A549 treated with CORT108297 at 1 μM for 4 hours (cell line): ENCODE measurements around the gene MMP11. TPM values are rescaled to one million over a fixed set of nuclear protein-coding genes. Genes with fewer than 3 reads are reported as not detected.

Experiments
- total RNA-seq: library from RNA; stranded (reverse); fragments of 200-300 nt; extraction: Qiagen RNA extraction; gene quantifications from 5 replicates; pipeline ENCODE4 v1.2.3, GENCODE V29; 2022

The MMP11 gene
- 0.12 to 0.24 TPM (median 0.21 TPM) in 5 replicates for total RNA-seq

GRCh38 chr22:23772649-23773473, at the start of gene MMP11:
Gene MMP11 (plus strand): TSS chr22:23772849. CDS start chr22:23772871, 22 bp downstream.

DNA sequence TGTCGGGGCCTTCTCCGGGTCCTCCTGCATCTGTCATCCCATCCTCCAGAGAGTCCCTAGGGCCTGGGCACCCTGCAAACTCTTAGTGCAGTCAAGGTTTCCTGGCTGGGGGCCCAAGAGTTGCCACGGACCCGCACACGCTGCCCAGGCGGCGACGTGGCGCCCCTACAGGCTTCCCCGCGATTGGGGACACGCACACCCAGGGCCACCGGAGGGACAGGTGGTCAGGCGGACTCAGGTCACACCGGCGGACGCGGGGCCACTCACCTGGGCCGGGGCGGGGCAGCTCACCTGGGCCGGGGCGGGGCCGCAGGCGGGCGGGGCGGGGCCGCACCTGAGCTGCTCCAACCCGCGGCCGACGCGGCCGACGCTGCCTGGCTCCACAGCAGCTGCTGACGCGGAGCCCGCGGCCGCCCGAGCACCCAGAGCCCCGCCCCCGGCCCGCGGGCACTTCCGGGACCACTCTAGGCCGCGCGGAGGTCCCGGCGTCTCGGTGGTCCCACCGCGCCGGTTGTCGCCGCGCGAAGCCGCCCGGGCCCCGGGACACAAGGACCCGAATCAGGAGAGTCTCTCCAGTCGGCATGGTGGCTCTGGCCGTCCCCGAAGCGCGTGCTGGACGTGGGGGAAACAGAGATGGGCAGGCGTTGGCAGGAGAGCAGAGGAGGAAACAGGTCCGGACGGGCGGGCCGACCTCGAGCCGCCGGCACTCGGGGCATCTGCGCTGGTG, 21.8 kb upstream of the MMP11 start, which contains the start of gene ZNF70:
Gene ZNF70 (minus strand): TSS at position 399 of the 727 bp plus-strand sequence. CDS start 5,972 bp downstream, outside the sequence.

DNA sequence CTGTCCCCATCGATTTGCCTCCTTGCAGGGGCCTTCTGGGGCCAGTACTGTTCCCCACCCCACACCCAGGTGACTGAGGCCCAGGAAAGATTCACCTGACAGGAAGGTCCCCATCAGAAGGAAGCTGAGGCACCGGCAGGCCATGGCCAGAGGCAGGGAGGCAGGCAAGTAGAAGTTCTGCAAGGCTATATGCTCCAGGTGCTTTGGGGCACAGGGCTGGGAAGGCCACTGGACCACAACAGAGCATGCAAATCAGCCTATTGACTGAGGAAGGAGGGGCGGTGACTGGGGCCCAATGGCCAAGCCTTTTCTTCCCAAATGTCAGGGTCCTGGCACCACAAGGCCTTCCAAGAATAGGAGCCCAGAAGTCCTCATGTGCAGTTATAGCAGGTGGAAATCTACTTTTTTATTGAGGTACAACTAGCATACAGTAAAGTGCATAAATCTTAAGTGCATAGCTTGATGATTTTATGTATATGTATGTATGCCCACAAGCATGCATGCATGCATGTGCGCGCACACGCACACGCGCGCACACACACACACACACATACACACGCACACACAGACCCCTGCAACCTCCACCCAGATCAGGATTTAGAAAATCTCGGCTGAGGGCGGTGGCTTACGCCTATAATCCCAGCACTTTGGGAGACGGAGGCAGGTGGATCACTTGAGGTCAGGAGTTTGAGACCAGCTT, 18.3 kb upstream of the MMP11 start, which contains the start of gene VPREB3:
Gene VPREB3 (minus strand): TSS at position 206 of the 700 bp plus-strand sequence. CDS start 62 bp downstream, at position 144.

DNA sequence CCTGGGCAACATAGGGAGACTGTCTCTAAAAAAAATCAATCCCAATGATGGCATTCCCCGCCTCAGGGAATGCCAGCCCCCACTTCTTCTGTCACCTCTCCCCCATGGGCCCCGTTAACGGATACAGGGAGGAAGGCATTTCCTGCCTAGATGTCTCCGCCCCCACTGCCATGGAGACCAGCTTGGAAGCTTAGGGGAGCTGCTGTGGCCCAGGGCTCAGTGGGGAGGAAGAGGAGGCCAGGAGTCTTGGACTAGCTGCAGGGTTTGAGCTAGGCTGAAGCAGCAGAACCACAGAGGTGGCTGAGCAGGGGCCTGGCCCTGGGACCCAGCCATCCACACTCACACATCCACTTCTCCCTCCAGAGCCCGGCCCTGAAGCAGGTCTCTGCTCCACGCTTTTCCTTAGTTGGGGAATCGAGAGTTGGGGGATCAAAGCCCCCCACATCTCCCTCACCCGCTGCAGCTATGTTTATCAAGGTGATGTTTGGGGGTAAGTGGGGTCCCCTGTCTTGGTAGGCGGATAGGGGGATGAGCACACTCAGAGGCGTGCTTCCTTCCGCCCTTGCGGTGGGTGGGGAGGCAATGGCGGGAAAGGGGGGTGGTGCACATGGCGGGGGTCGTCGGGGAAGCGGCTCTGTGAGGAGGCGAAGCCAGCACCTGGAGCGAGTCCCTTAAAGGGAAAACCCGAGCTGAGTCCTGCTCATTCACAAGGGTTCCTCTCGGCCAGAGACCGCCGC, 9.6 kb upstream of the MMP11 start, which contains the start of gene C22orf15:
Gene C22orf15 (plus strand): TSS at position 149 of the 737 bp plus-strand sequence. CDS start 317 bp downstream, at position 466.

DNA sequence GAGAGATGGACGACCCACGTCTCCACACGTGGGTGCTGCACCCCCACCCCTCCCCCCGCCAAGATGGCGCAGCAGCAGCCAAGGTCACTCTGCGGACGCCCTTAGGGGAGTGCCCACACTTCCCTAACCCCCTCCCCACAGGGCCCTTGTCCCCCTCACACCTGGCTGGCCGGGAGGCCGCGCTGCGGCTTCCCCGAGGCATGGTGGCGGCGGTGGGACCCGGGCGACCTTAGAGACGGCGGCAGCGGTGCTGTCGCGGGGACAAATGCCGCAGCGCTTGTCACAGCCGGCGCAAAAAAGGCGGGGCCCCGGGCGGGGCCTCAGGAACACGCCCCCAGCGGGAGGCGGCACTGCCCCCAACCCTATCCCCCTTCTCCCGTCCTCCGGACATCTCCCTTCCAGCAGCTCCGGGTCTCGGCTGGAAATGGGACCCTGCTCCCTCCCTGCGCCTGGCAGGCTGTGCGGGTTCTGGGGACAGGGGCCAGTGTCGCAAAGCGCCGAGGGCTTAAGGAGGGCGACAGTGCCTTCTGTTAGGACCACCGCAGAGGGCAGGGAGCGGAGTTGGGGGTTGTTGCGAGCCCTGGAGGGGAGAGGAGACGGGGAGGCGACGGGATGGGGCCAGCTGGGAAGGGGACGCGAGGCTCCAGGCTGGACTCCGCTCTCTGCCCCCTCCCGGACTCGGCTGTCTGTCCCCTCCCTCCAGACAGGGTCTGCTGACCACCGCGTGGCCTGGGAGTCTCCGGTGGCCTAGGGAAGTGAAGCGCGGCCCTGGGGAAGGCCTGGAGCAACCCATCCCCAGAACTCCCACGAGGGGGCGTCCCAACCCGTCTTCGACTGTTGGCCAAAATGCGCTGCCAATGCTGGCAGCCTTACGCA, 4.7 kb upstream of the MMP11 start, which contains the start of gene CHCHD10:
Gene CHCHD10 (minus strand): TSS at position 300 of the 876 bp plus-strand sequence. CDS start 98 bp downstream, at position 202.

DNA sequence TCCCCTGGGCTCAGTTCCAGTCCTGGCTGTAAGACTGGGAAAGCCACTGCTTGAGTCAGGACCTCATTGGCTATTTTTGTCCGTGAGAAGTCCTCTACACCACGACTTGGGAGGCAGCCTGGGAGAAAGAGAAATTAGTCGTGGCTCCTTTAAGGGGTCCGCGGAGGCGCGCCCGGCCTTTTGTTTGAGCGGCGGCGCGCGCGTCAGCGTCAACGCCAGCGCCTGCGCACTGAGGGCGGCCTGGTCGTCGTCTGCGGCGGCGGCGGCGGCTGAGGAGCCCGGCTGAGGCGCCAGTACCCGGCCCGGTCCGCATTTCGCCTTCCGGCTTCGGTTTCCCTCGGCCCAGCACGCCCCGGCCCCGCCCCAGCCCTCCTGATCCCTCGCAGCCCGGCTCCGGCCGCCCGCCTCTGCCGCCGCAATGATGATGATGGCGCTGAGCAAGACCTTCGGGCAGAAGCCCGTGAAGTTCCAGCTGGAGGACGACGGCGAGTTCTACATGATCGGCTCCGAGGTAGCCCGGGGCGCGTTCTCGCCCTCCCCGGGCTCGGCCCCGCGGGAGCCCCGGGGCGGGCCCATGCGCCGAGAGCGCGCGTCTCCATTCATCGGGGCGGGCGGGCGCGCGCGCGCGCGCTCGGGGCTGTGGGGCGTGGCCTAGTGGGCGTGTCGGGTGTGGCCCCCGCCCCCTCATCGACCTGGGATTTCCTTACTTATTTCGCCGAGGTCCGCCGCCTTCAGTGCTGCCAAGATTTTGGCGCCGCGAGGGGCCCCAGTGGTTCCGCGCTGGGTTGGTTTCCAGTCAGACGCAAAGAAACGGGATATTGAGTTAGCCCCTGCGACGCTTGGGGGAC, 14.3 kb downstream of the MMP11 start, which contains the start of gene SMARCB1:
Gene SMARCB1 (plus strand): TSS at position 215 of the 848 bp plus-strand sequence. CDS start 204 bp downstream, at position 419.

Other genes starting within 250 kb of the MMP11 start
- gene IGLL1, start 192.6 kb upstream of the MMP11 start, total RNA-seq = not detected in 5 replicates
- 0.08 to 0.43 TPM (median 0.12 TPM) in 4 of 5 replicates, not detected in the other for gene DRICH1, start 140.5 kb upstream of the MMP11 start, total RNA-seq
- gene RGL4, start 81.8 kb upstream of the MMP11 start, total RNA-seq = 0.05 TPM in 1 of 5 replicates, not detected in the others
- gene ZNF70, start 21.7 kb upstream of the MMP11 start, total RNA-seq = 0.82 to 1.3 TPM (median 0.96 TPM) in 5 replicates
- 0.82 to 1.9 TPM (median 1.00 TPM) in 5 replicates for gene VPREB3, start 18.4 kb upstream of the MMP11 start, total RNA-seq
- gene C22orf15, start 9.9 kb upstream of the MMP11 start, total RNA-seq = not detected in 5 replicates
- 73.8 to 194 TPM (median 186 TPM) in 5 replicates for gene CHCHD10, start 4.9 kb upstream of the MMP11 start, total RNA-seq
- 47.8 to 56.3 TPM (median 51.4 TPM) in 5 replicates for gene SMARCB1, start 14.1 kb downstream of the MMP11 start, total RNA-seq
- gene DERL3, start 66.2 kb downstream of the MMP11 start, total RNA-seq = 0.17 to 1.6 TPM (median 0.34 TPM) in 5 replicates
- 6.4 to 9.9 TPM (median 9.7 TPM) in 5 replicates for gene SLC2A11, start 85.0 kb downstream of the MMP11 start, total RNA-seq
- 477 to 982 TPM (median 945 TPM) in 5 replicates for gene MIF, start 121.5 kb downstream of the MMP11 start, total RNA-seq
- 0.21 to 0.47 TPM (median 0.35 TPM) in 5 replicates for gene GSTT2B, start 188.3 kb downstream of the MMP11 start, total RNA-seq
- gene DDTL, start 194.0 kb downstream of the MMP11 start, total RNA-seq = 1.5 to 2.1 TPM (median 1.9 TPM) in 5 replicates
- 108 to 180 TPM (median 165 TPM) in 5 replicates for gene DDT, start 201.6 kb downstream of the MMP11 start, total RNA-seq
- gene GSTT2, start 207.3 kb downstream of the MMP11 start, total RNA-seq = 0.11 to 0.20 TPM in 2 of 5 replicates, not detected in the others
- gene GSTT4, start 232.6 kb downstream of the MMP11 start, total RNA-seq = not detected in 5 replicates
- 18.4 to 27.6 TPM (median 24.8 TPM) in 5 replicates for gene CABIN1, start 238.5 kb downstream of the MMP11 start, total RNA-seq